ENCODE results near the gene HEPN1. TPM values are rescaled to one million over a fixed set of nuclear protein-coding genes. Genes with fewer than 3 reads are reported as not detected.

Gene HEPN1
- total RNA-seq, 1 donor from 2014 or later: not detected

GRCh38 chr11:124935548-124936514, 16.8 kb downstream of the HEPN1 start, which contains the start of gene HEPACAM:
Gene HEPACAM (minus strand): TSS chr11:124936047. CDS start chr11:124936006, 41 bp downstream.
- DNase-seq (ENCODE audit: low spot score): no peak
- intact Hi-C loops (cut with DNase I): no loop called here

- no peak for DNase-seq (ENCODE audit: low spot score)
- intact Hi-C loops (cut with DNase I): no loop called here
These were observed 18.4 kb downstream of the HEPN1 start for GRCh38 chr11:124937336-124937935.

GRCh38 chr11:124938206-124938765, 19.2 kb downstream of the HEPN1 start:
- intact Hi-C loops (cut with DNase I): no loop called here

GRCh38 chr11:124938970-124939369, 19.9 kb downstream of the HEPN1 start:
- no peak for DNase-seq (ENCODE audit: low spot score)
- intact Hi-C loops (cut with DNase I): no loop called here

More at GRCh38 chr11:124938206-124938765, 19.2 kb downstream of the HEPN1 start:
- DNase-seq (ENCODE audit: low spot score): no peak

GRCh38 chr11:124941703-124942102, 22.7 kb downstream of the HEPN1 start:
- intact Hi-C loops (cut with DNase I): no loop called here
- no peak for DNase-seq (ENCODE audit: low spot score)

- no peak for DNase-seq (ENCODE audit: low spot score)
- intact Hi-C loops (cut with DNase I): no loop called here
These were observed 23.6 kb downstream of the HEPN1 start for GRCh38 chr11:124942466-124943253.

GRCh38 chr11:124943254-124943616, 24.2 kb downstream of the HEPN1 start:
- intact Hi-C loops (cut with DNase I): no loop called here
- DNase-seq (ENCODE audit: low spot score): no peak

GRCh38 chr11:124943741-124944140, 24.7 kb downstream of the HEPN1 start:
- DNase-seq (ENCODE audit: low spot score): no peak
- intact Hi-C loops (cut with DNase I): no loop called here

- intact Hi-C loops (cut with DNase I): no loop called here
These were observed 25.5 kb downstream of the HEPN1 start for GRCh38 chr11:124944565-124944964.

GRCh38 chr11:124945826-124946225, 26.8 kb downstream of the HEPN1 start:
- DNase-seq (ENCODE audit: low spot score): no peak
- intact Hi-C loops (cut with DNase I): no loop called here

More at GRCh38 chr11:124944565-124944964, 25.5 kb downstream of the HEPN1 start:
- DNase-seq (ENCODE audit: low spot score): no peak

GRCh38 chr11:124946735-124947141, 27.7 kb downstream of the HEPN1 start:
- DNase-seq (ENCODE audit: low spot score): no peak
- intact Hi-C loops (cut with DNase I): no loop called here

GRCh38 chr11:124950601-124951330, 31.7 kb downstream of the HEPN1 start:
- intact Hi-C loops (cut with DNase I): loop anchor here (5.0 to 10.0 kb wide), 4 partner anchors 73 to 934 kb away; partner anchors contain the start of genes HYLS1, SIAE, SPA17 and TMEM218

GRCh38 chr11:124951341-124951740, 32.3 kb downstream of the HEPN1 start:
- intact Hi-C loops (cut with DNase I): loop anchor here (5.0 to 10.0 kb wide), 4 partner anchors 74 to 933 kb away; partner anchors contain the start of genes HYLS1, SIAE, SPA17 and TMEM218
- no peak for DNase-seq (ENCODE audit: low spot score)

More at GRCh38 chr11:124950601-124951330, 31.7 kb downstream of the HEPN1 start:
- no peak for DNase-seq (ENCODE audit: low spot score)

- intact Hi-C loops (cut with DNase I): loop anchor here (5.0 to 10.0 kb wide), 4 partner anchors 77 to 931 kb away; partner anchors contain the start of genes HYLS1, SIAE, SPA17 and TMEM218
- DNase-seq (ENCODE audit: low spot score): peak; percentile 99
These were observed 34.9 kb downstream of the HEPN1 start, which contains the start of gene CCDC15 for GRCh38 chr11:124953753-124954589. Gene CCDC15 (plus strand): TSS chr11:124954202. CDS start chr11:124954733, 531 bp downstream.

GRCh38 chr11:124954590-124954955, 35.5 kb downstream of the HEPN1 start:
- intact Hi-C loops (cut with DNase I): loop anchor here (5.0 to 10.0 kb wide), 4 partner anchors 77 to 930 kb away; partner anchors contain the start of genes HYLS1, SIAE, SPA17 and TMEM218
- DNase-seq (ENCODE audit: low spot score): no peak

GRCh38 chr11:124955035-124955434, 36.0 kb downstream of the HEPN1 start:
- intact Hi-C loops (cut with DNase I): loop anchor here (10.0 kb wide), 3 partner anchors 160 to 930 kb away; partner anchors contain the start of genes HYLS1, SIAE, SPA17 and TMEM218

GRCh38 chr11:124961972-124962609, 43.0 kb downstream of the HEPN1 start:
- intact Hi-C loops (cut with DNase I): loop anchor here (2.0 kb wide), 1 partner anchor 179 kb away; no protein-coding TSS in a partner anchor
- no peak for DNase-seq (ENCODE audit: low spot score)

More at GRCh38 chr11:124955035-124955434, 36.0 kb downstream of the HEPN1 start:
- no peak for DNase-seq (ENCODE audit: low spot score)
